Peyer's patch (tissue), 4 donors: Measurements from ENCODE around the gene EGLN3.

Experiments used
- POLR2A ChIP-seq, 2 donors: fragments of 450-650 bp; IDR thresholded peaks; one replicate each; pipeline ENCODE4 v1.5.1; 2017; ENCODE audit warnings: antibody characterized with exemption in 2 of 2, mild to moderate bottlenecking in 2 of 2, moderate library complexity in 2 of 2
- TF ChIP-seq, protein P1 (sequence below), 6 experiments: fragments of 450-650 bp in 4 of 6; fragments of 200-600 bp in 2 of 6; sonication (generic) in 1 of 6; IDR thresholded peaks; one replicate each; pipeline ENCODE4 v1.5.1; 2017 to 2019; ENCODE audit warnings: antibody characterized with exemption in 6 of 6, mild to moderate bottlenecking in 3 of 6, moderate library complexity in 1 of 6

DNA sequence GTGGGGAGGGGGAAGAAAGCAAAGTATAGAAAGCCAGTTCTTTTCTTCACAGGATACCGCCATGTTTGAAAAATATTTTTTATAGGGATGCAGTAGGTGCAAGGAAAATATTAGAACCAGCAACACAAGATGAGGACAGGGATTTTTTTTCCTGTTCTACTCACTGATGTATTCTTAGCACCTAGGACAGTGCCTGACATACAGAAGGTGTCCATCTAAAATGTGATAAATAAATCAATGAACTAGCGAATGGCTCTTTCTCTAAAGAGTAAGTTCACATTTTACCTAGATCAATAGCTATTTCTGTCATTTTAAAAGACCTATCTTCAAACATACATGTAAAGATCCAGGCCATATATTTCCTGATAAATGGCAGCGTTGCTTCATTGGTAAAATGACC, 18.8 kb downstream of the EGLN3 start:
- TF ChIP-seq POLR2A (IDR thresholded peaks at IDR 0.05): no peak
- TF ChIP-seq, protein P1, sequence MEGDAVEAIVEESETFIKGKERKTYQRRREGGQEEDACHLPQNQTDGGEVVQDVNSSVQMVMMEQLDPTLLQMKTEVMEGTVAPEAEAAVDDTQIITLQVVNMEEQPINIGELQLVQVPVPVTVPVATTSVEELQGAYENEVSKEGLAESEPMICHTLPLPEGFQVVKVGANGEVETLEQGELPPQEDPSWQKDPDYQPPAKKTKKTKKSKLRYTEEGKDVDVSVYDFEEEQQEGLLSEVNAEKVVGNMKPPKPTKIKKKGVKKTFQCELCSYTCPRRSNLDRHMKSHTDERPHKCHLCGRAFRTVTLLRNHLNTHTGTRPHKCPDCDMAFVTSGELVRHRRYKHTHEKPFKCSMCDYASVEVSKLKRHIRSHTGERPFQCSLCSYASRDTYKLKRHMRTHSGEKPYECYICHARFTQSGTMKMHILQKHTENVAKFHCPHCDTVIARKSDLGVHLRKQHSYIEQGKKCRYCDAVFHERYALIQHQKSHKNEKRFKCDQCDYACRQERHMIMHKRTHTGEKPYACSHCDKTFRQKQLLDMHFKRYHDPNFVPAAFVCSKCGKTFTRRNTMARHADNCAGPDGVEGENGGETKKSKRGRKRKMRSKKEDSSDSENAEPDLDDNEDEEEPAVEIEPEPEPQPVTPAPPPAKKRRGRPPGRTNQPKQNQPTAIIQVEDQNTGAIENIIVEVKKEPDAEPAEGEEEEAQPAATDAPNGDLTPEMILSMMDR (IDR thresholded peaks at IDR 0.05): no peak
